GM21528 (cell line): ENCODE results near the gene ZNF398.
"Not testable (repeated sequence)": the region's sequence is repeated elsewhere in the genome, so short reads cannot be mapped to it uniquely, and the experiment has no call there.

Source experiments
- ATAC-seq: cut with Tn5 transposase; IDR thresholded peaks from one replicate; pipeline ENCODE4 v1.9.1; 2021; ENCODE audit warnings: mild to moderate bottlenecking, moderate library complexity; ENCODE audit not compliant: unreplicated experiment, low FRiP score

ZNF398 gene

GRCh38 chr7:149223761-149224160 lies 76.5 kb downstream of the ZNF398 start:
- no peak for ATAC-seq

- ATAC-seq = no peak
These were observed 77.1 kb downstream of the ZNF398 start for GRCh38 chr7:149224352-149224751.

GRCh38 chr7:149225106-149225505 lies 77.9 kb downstream of the ZNF398 start:
- no peak for ATAC-seq

- ATAC-seq = no peak
These were observed 78.4 kb downstream of the ZNF398 start for GRCh38 chr7:149225656-149226055.

GRCh38 chr7:149226366-149226765 lies 79.1 kb downstream of the ZNF398 start:
- not testable (repeated sequence) for ATAC-seq

GRCh38 chr7:149226840-149227494 lies 79.7 kb downstream of the ZNF398 start:
- no peak for ATAC-seq

- ATAC-seq = no peak
These were observed 81.7 kb downstream of the ZNF398 start for GRCh38 chr7:149228831-149229471.

- no peak for ATAC-seq
These were observed 82.3 kb downstream of the ZNF398 start for GRCh38 chr7:149229526-149229925.

GRCh38 chr7:149232362-149232761 lies 85.1 kb downstream of the ZNF398 start:
- no peak for ATAC-seq
